D721Med (cell line): Measurements from ENCODE around the gene DHX30.

Experiments
- DNase-seq: peaks from one replicate; pipeline ENCODE4 v3.0.0; 2011; ENCODE audit warnings: low spot score; ENCODE audit not compliant: insufficient read length
- FAIRE-seq: peaks from 2 replicates; lab custom pipeline; 2011; peaks lifted over from hg19 to GRCh38; lab: Jason Lieb, UNC
- CTCF ChIP-seq: IDR thresholded peaks from 2 replicates; pipeline ENCODE4 v1.5.1; 2012; ENCODE audit warnings: mild to moderate bottlenecking, control low read depth; ENCODE audit not compliant: insufficient read depth; ENCODE audit errors: missing control alignments

Gene DHX30

DNA sequence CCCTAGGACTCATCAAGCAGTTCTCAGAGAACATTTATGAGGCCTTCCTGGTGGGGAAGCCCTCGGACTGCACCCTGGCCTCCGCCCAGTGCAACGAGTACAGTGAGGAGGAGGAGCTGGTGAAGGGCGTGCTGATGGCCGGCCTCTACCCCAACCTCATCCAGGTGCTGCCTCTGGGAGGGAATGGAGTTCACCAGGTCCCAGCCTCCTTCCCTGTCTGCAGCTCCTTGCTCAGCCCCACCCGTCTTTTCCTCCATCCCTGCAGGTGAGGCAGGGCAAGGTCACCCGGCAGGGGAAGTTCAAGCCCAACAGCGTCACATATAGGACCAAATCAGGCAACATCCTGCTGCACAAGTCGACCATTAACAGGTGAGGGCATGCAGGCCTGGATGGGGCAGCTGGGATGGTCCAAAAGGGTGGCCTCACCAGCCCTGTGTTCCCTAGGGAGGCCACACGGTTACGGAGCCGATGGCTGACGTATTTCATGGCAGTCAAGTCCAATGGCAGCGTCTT is 46.3 kb downstream of the DHX30 start:
- TF ChIP-seq CTCF = no peak
- DNase-seq (no peak), FAIRE-seq (no peak)

- FAIRE-seq (no peak), DNase-seq (no peak)
- TF ChIP-seq CTCF = peak; percentile 27
These were observed 47.0 kb downstream of the DHX30 start for GRCh38 chr3:47849699-47850563.

DNA sequence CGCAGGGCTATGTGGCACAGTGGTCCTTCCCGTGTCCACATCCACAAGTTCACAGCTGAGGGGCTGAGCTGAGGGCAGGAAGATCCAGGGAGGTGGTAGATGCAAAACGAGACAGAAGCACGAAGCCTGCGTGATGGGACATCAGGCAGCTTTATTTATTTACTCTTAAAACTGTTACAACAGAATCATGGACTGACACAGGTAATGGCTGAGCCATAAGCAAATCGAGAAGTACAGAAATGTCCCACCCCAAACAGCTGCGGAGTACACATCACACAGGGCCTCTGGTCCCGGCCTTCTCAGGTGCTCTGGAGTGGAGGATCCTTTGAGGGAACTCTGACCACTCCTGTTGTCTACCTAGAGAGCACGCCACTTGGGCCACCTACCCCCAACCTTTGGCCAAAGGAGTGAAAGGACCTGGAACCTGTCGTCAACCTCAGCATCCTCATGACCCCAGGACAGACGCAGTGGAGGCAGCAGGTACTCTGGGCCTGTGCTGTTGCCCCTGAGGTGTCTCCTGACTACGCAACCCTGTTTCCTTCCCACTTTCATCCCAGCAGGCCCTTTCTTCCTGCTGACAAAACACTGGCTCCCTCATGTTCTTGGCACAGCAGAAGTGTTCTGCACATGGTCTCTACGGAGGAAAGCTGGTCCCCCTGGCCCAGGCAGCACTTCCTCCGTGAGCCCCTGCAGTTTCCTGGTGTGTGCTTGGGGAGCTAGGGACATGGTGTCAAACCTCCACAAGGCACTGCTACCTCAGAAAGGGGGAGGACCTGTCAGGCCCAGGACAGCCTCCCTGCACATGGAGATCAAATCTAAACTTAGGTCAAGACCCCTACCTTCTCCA is 47.8 kb downstream of the DHX30 start:
- no peak for DNase-seq
- TF ChIP-seq CTCF = no peak
- FAIRE-seq = no peak

GRCh38 chr3:47851888-47852603 is 49.1 kb downstream of the DHX30 start:
- no peak for TF ChIP-seq CTCF
- no peak for DNase-seq
- no peak for FAIRE-seq

DNA sequence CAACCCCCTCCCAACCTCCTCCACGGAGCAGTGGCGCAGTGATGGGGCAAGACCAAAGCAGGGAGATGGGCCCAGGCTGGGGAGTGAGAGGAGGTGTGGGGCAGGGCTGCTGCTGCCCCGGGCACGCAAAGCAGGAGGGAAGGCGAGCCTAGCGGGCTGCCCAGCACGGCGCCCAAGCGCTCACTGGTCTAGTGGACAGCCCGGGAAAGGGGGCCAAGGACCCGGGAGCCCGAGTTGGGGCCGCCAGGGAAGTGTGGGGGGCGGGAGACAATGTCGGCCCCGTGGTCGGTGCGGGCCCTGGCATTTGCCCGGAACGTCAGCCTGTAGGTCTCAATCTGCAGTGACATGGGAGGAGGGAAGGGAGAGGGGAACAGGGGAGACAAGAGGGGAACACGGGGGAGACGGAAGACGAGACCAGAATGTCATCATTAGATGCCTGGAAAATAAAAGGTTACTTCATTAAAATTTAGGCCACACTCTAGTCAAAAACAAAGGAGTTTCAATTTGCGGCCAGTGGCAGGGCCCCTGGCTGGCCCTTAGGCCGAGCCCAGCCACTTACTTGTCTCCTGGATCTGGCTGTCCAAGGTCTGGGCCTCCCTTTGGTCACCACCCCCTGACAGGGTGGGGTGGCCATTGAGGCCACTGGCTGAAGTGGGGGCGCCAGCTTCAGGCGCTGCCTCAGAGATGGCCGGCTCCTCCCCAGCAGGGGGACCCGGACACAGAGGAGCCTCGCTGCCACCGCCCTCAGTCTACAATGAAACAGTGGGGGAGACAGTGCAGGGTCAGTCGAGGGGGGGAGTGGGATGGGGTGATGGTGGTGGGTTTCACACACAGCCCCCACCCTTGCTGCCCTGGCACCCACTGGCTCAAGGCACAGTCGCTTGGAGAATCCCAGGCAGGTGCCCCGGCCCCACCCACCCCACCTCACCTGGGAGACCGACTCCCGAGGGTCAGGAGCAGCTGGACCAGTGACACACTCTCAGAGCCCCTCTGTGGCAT is 50.0 kb downstream of the DHX30 start:
- DNase-seq = no peak
- TF ChIP-seq CTCF = no peak
- FAIRE-seq = no peak

- FAIRE-seq (no peak), DNase-seq (no peak)
- TF ChIP-seq CTCF = no peak
These were observed 51.3 kb downstream of the DHX30 start for GRCh38 chr3:47854267-47854666.
